CD14-positive monocyte (primary cell): ENCODE data around the gene PRR4. TPM values are rescaled to one million over a fixed set of nuclear protein-coding genes. Genes with fewer than 3 reads are reported as not detected.

Source experiments
- DNase-seq, 3 donors: peaks; one replicate each; pipeline ENCODE4 v3.0.0-alpha.2; 2011 to 2022
- H2AFZ ChIP-seq: 2 replicates; pipeline ENCODE4 v1.6.0; 2012; ENCODE audit warnings: mild to moderate bottlenecking, low read depth, low read length, inconsistent platforms; ENCODE audit not compliant: insufficient read depth, poor library complexity, severe bottlenecking
- H3K27ac ChIP-seq, 2 donors: 1 replicate in 1 of 2; 2 replicates in 1 of 2; pipeline ENCODE4 v1.5.1; 2012 to 2013; ENCODE audit warnings: low read length in 2 of 2, control low read depth in 1 of 2, inconsistent platforms in 1 of 2, low read depth in 1 of 2, mild to moderate bottlenecking in 1 of 2
- H3K27me3 ChIP-seq, 2 donors: one replicate each; pipeline versions ENCODE4 v1.6.0 to v1.6.1; 2011 to 2013; ENCODE audit warnings: low read length in 2 of 2; ENCODE audit not compliant: control insufficient read depth in 2 of 2, insufficient read depth in 2 of 2
- H3K36me3 ChIP-seq, 2 donors: replicated peaks in 1 of 2; 1 replicate in 1 of 2; 2 replicates in 1 of 2; pipeline versions ENCODE4 v1.5.1 to v1.6.1; 2012 to 2013; ENCODE audit warnings: low read length in 2 of 2, control low read depth in 1 of 2, inconsistent platforms in 1 of 2, mild to moderate bottlenecking in 1 of 2; ENCODE audit not compliant: insufficient read depth in 2 of 2, control insufficient read depth in 1 of 2
- H3K4me1 ChIP-seq, 2 donors: 1 replicate in 1 of 2; 2 replicates in 1 of 2; pipeline versions ENCODE4 v1.5.1 to v1.6.1; 2012 to 2013; ENCODE audit warnings: low read length in 2 of 2, control low read depth in 1 of 2, inconsistent platforms in 1 of 2, mild to moderate bottlenecking in 1 of 2, moderate library complexity in 1 of 2; ENCODE audit not compliant: insufficient read depth in 2 of 2, control insufficient read depth in 1 of 2
- H3K4me2 ChIP-seq: replicated peaks from 2 replicates; pipeline ENCODE3; 2012; ENCODE audit warnings: low read length, moderate library complexity, mild to moderate bottlenecking; ENCODE audit not compliant: poor library complexity, severe bottlenecking; ENCODE audit errors: extremely low read depth
- H3K4me3 ChIP-seq, 3 experiments: fragments of 200-600 bp in 1 of 3; sonication (generic) in 1 of 3; replicated peaks in 1 of 3; 1 replicate in 2 of 3; 2 replicates in 1 of 3; pipeline ENCODE4 v1.5.1; 2011 to 2013; ENCODE audit warnings: low read length in 3 of 3, mild to moderate bottlenecking in 3 of 3, control low read depth in 2 of 3, low read depth in 2 of 3, inconsistent platforms in 1 of 3, moderate library complexity in 1 of 3
- H3K79me2 ChIP-seq: 2 replicates; pipeline ENCODE4 v1.6.0; 2012; ENCODE audit warnings: mild to moderate bottlenecking, control low read depth, inconsistent platforms, low read length, moderate library complexity; ENCODE audit not compliant: insufficient read depth
- H3K9ac ChIP-seq: 2 replicates; pipeline ENCODE4 v1.6.0; 2017; ENCODE audit warnings: low read length, mild to moderate bottlenecking; ENCODE audit not compliant: insufficient read depth, poor library complexity, severe bottlenecking
- H3K9me3 ChIP-seq, 2 donors: replicated peaks in 1 of 2; 1 replicate in 1 of 2; 2 replicates in 1 of 2; pipeline versions ENCODE4 v1.5.1 to v1.6.1; 2012 to 2013; ENCODE audit warnings: low read length in 2 of 2, control low read depth in 1 of 2; ENCODE audit not compliant: control insufficient read depth in 1 of 2, insufficient read depth in 1 of 2
- H4K20me1 ChIP-seq: 2 replicates; pipeline ENCODE4 v1.6.0; 2012; ENCODE audit warnings: mild to moderate bottlenecking, low read length, control low read depth, moderate library complexity; ENCODE audit not compliant: insufficient read depth
- H3K27ac Mint-ChIP-seq, 7 donors: one replicate each; pipeline ENCODE4 v1.8.0; 2020; ENCODE audit warnings: mild to moderate bottlenecking in 7 of 7, mixed read lengths in 7 of 7, moderate library complexity in 6 of 7, inconsistent platforms in 2 of 7
- H3K27me3 Mint-ChIP-seq, 3 donors: one replicate each; pipeline ENCODE4 v1.8.0; 2021 to 2022; ENCODE audit warnings: low read depth in 3 of 3, mild to moderate bottlenecking in 3 of 3, mixed read lengths in 3 of 3, moderate library complexity in 3 of 3, inconsistent platforms in 1 of 3
- H3K36me3 Mint-ChIP-seq, 2 donors: one replicate each; pipeline ENCODE4 v1.8.0; 2020; ENCODE audit warnings: mixed read lengths in 2 of 2, inconsistent platforms in 1 of 2, mild to moderate bottlenecking in 1 of 2
- H3K4me1 Mint-ChIP-seq: one replicate; pipeline ENCODE4 v1.8.0; 2020; ENCODE audit warnings: mild to moderate bottlenecking, mixed read lengths
- H3K4me3 Mint-ChIP-seq, 2 donors: one replicate each; pipeline ENCODE4 v1.8.0; 2020; ENCODE audit warnings: mild to moderate bottlenecking in 2 of 2, mixed read lengths in 2 of 2, moderate library complexity in 1 of 2
- H3K9me3 Mint-ChIP-seq, 7 donors: one replicate each; pipeline ENCODE4 v1.8.0; 2020 to 2022; ENCODE audit warnings: mixed read lengths in 7 of 7, mild to moderate bottlenecking in 6 of 7, moderate library complexity in 6 of 7, inconsistent platforms in 2 of 7
- CTCF ChIP-seq: fragments of 200-600 bp; IDR thresholded peaks from one replicate; pipeline ENCODE4 v1.8.0; 2022; ENCODE audit warnings: antibody characterized with exemption, mild to moderate bottlenecking
- WGBS: methylation state at CpG from one replicate; pipeline ENCODE4 v1.1.5; 2013; ENCODE audit warnings: missing lambda C conversion rate; ENCODE audit not compliant: insufficient coverage; 5-methylcytosine and 5-hydroxymethylcytosine counted together
- intact Hi-C, 2 donors: fragments of 100-400 bp; cut with micrococcal nuclease; formaldehyde crosslinking; loops; one replicate each; pipeline versions ENCODE4 v1.15.0 to v1.15.1; 2023
- polyA plus RNA-seq, 3 donors: library from polyadenylated mRNA; depleted of rRNA in 1 of 3; unstranded in 2 of 3; stranded (reverse) in 1 of 3; fragments of 300-500 nt in 2 of 3; fragments of >200 nt in 1 of 3; fragmentation: Illumina TruSeq in 2 of 3; gene quantifications; 1 replicate in 2 of 3; 2 replicates in 1 of 3; pipeline ENCODE4 v1.2.3, GENCODE V29; 2012 to 2021

The PRR4 gene
- polyA plus RNA-seq, 3 donors: 1.0 TPM; not detected in 2

- Mint-ChIP-seq H3K27ac (peak within 1 kb of the TSS in 1 of 7 donors; percentile 27), H3K36me3 (no peaks in the 10 kb centered on the region), H3K4me1 (no peaks in the 10 kb centered on the region), H3K9me3 (no peaks in the 10 kb centered on the region), H3K27me3 (peaks cover 0 to 2% (median 1%) of the 10 kb centered on the region in 3 donors), H3K4me3 (no peak within 1 kb of the TSS)
- DNase-seq: no peak
- Histone ChIP-seq H4K20me1 (no peaks in the 10 kb centered on the region), H3K9ac (no peak within 1 kb of the TSS), H3K4me3 (no peak within 1 kb of the TSS), H3K27me3 (no peaks in the 10 kb centered on the region), H3K4me2 (no peak within 1 kb of the TSS), H3K27ac (no peak within 1 kb of the TSS), H3K9me3 (no peaks in the 10 kb centered on the region), H3K79me2 (no peaks in the 10 kb centered on the region), H3K4me1 (no peaks in the 10 kb centered on the region), H2AFZ (no peak within 1 kb of the TSS), H3K36me3 (no peaks in the 10 kb centered on the region)
- WGBS: no CpG with 5 or more reads among the region's 1 CpG
- intact Hi-C loops: no loop called here
- TF ChIP-seq CTCF: no peak
These were observed 42.1 kb downstream of the PRR4 start, which contains the start of gene TAS2R8 for GRCh38 chr12:10807186-10807585. TSS of gene TAS2R8 (minus strand) at chr12:10807286. CDS start at chr12:10806980, 306 bp downstream.

- Histone ChIP-seq H3K9ac (no peak within 1 kb of the TSS), H3K27ac (no peak within 1 kb of the TSS), H3K4me3 (no peak within 1 kb of the TSS), H2AFZ (no peak within 1 kb of the TSS), H3K27me3 (no peaks in the 10 kb centered on the region), H3K4me2 (no peak within 1 kb of the TSS), H3K9me3 (no peaks in the 10 kb centered on the region), H3K4me1 (no peaks in the 10 kb centered on the region), H3K79me2 (no peaks in the 10 kb centered on the region), H3K36me3 (no peaks in the 10 kb centered on the region), H4K20me1 (no peaks in the 10 kb centered on the region)
- no peak within 1 kb of the TSS for H3K4me3 Mint-ChIP-seq
- peaks cover 0 to 2% (median 0%) of the 10 kb centered on the region in 7 donors for H3K9me3 Mint-ChIP-seq
- H3K27me3 Mint-ChIP-seq: peaks cover 1 to 3% (median 1%) of the 10 kb centered on the region in 3 donors
- TF ChIP-seq CTCF: no peak
- intact Hi-C loops: no loop called here
- DNase-seq: no peak
- H3K4me1 Mint-ChIP-seq: no peaks in the 10 kb centered on the region
- 93% methylated on average over 3 of the region's 4 CpGs for WGBS
- no peaks in the 10 kb centered on the region for H3K36me3 Mint-ChIP-seq
- no peak within 1 kb of the TSS for H3K27ac Mint-ChIP-seq
These were observed 46.7 kb downstream of the PRR4 start, which contains the start of gene TAS2R7 for GRCh38 chr12:10802587-10802986. TSS of gene TAS2R7 (minus strand) at chr12:10802627. CDS start at chr12:10802570, 57 bp downstream.
